K562 treated with DMSO at 1 percent for 4 hours (cell line): ENCODE results near the gene HOXC12. TPM values are rescaled to one million over a fixed set of nuclear protein-coding genes. Genes with fewer than 3 reads are reported as not detected.

Experiments
- total RNA-seq: library from RNA; unstranded; fragments of 300-600 nt; gene quantifications from 2 replicates; pipeline ENCODE4 v1.2.3, GENCODE V29; 2022; ENCODE audit not compliant: insufficient read depth

The HOXC12 gene, protein sequence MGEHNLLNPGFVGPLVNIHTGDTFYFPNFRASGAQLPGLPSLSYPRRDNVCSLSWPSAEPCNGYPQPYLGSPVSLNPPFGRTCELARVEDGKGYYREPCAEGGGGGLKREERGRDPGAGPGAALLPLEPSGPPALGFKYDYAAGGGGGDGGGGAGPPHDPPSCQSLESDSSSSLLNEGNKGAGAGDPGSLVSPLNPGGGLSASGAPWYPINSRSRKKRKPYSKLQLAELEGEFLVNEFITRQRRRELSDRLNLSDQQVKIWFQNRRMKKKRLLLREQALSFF
- total RNA-seq = 0.74 and 1.2 TPM in 2 replicates

GRCh38 chr12:53954694-53955035 lies at the start of gene HOXC12:
TSS of gene HOXC12 (plus strand) at chr12:53954903. CDS start at chr12:53954930, 27 bp downstream.

GRCh38 chr12:53938326-53939140 lies 16.2 kb upstream of the HOXC12 start, which contains the start of gene HOXC13:
TSS of gene HOXC13 (plus strand) at chr12:53938831. CDS start at chr12:53938907, 76 bp downstream.

GRCh38 chr12:53972722-53973235 lies 18.1 kb downstream of the HOXC12 start, which contains the start of gene HOXC11:
TSS of gene HOXC11 (plus strand) at chr12:53973126. CDS start at chr12:53973242, 116 bp downstream.

GRCh38 chr12:53974084-53975063 lies 19.7 kb downstream of the HOXC12 start, which contains the start of gene HOTAIR:
TSS of gene HOTAIR (minus strand) at chr12:53974954.

GRCh38 chr12:53984901-53985691 lies 30.4 kb downstream of the HOXC12 start, which contains the start of gene HOXC10:
TSS of gene HOXC10 (plus strand) at chr12:53985146. CDS start at chr12:53985260, 114 bp downstream.

DNA sequence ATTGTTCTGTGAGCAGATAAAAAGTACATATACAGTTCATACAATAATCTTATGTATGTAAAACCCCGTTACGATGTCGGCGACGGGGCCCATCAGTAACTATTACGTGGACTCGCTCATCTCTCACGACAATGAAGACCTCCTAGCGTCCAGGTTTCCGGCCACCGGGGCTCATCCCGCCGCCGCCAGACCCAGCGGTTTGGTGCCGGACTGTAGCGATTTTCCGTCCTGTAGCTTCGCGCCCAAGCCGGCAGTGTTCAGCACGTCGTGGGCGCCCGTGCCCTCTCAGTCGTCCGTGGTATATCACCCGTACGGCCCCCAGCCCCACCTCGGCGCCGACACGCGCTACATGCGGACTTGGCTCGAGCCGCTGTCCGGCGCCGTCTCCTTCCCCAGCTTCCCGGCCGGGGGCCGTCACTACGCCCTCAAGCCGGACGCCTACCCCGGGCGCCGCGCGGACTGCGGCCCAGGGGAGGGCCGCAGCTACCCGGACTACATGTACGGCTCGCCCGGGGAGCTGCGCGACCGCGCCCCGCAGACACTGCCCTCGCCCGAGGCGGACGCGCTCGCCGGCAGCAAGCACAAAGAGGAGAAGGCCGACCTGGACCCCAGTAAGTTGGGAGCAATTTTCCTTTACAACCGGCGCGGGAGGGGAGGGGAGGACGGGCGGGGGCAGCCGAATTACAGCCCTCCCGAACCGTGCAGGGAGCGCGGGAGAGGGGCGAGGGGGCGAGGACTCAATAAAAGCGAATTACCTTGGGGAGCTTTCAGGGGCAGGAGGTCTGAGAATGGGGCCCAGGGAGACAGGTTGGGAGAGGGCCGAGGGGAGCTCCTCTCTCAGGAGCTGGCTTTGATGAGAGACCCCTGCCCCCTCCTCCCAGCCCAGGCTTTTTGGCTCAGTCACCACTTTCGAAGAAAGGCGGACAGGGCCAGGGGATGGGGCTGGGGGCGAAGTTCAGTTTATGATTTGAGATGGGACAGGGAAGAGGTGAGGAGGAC lies 45.7 kb downstream of the HOXC12 start, which contains the start of gene HOXC9:
Gene HOXC9, plus strand, starts transcription at position 46 of the 999 bp plus-strand sequence. Its CDS starts 28 bp downstream, at position 74.

Other genes with a start within 250 kb of the HOXC12 start
- 20.7 and 34.5 TPM in 2 replicates for gene CALCOCO1, start 227.5 kb upstream of the HOXC12 start, total RNA-seq
- gene CISTR, start 202.9 kb upstream of the HOXC12 start, total RNA-seq = not detected in 2 replicates
- 0.69 and 1.8 TPM in 2 replicates for gene HOXC13, start 16.1 kb upstream of the HOXC12 start, total RNA-seq
- gene HOXC11, start 18.2 kb downstream of the HOXC12 start, total RNA-seq = not detected in 2 replicates
- gene HOTAIR, start 20.1 kb downstream of the HOXC12 start, total RNA-seq = not detected in 2 replicates
- gene HOXC10, start 30.2 kb downstream of the HOXC12 start, total RNA-seq = 1.8 TPM in 1 of 2 replicates, not detected in the other
- 16.9 and 19.0 TPM in 2 replicates for gene HOXC9, start 45.3 kb downstream of the HOXC12 start, total RNA-seq
- gene HOXC8, start 54.1 kb downstream of the HOXC12 start, total RNA-seq = 0.34 TPM in 1 of 2 replicates, not detected in the other
- 3.0 and 3.9 TPM in 2 replicates for gene HOXC6, start 73.5 kb downstream of the HOXC12 start, total RNA-seq
- gene HOXC5, start 78.1 kb downstream of the HOXC12 start, total RNA-seq = not detected in 2 replicates
- not detected in 2 replicates for gene HOXC4, start 98.9 kb downstream of the HOXC12 start, total RNA-seq
- gene SMUG1, start 234.1 kb downstream of the HOXC12 start, total RNA-seq = 21.5 and 24.2 TPM in 2 replicates